Spleen (tissue), 7 donors: Measurements from ENCODE around the gene DAZAP1.

Source experiments
- CTCF ChIP-seq, 11 experiments: fragments of 200-600 bp in 7 of 11; fragments of 450-650 bp in 4 of 11; sonication (generic) in 4 of 11; IDR thresholded peaks in 8 of 11; conservative IDR thresholded peaks in 3 of 11; 1 replicate in 7 of 11; 2 replicates in 4 of 11; pipeline versions ENCODE4 v1.4.0 to v1.8.0; 2016 to 2021; ENCODE audit warnings: antibody characterized with exemption in 11 of 11, inconsistent platforms in 4 of 11, mild to moderate bottlenecking in 1 of 11
- POLR2A ChIP-seq, 3 donors: fragments of 450-650 bp; IDR thresholded peaks; one replicate each; pipeline ENCODE4 v1.5.1; 2017; ENCODE audit warnings: antibody characterized with exemption in 3 of 3, mild to moderate bottlenecking in 1 of 3
- POLR2AphosphoS5 ChIP-seq, 3 donors: sonication (generic); formaldehyde crosslinking; IDR thresholded peaks; one replicate each; pipeline ENCODE4 v1.5.1; 2017; ENCODE audit warnings: antibody characterized with exemption in 3 of 3
- donor health status: DM: no; HTN: no; CAD: no; lungs with moderate emphysema.
- donor health status: DM: no; HTN: no; CAD: no.
- donor health status: DM: no; HTN: no; CAD: no.

GRCh38 chr19:1396768-1397679 lies 10.4 kb upstream of the DAZAP1 start:
- TF ChIP-seq CTCF (IDR thresholded peaks at IDR 0.05 in 8 of 11, conservative IDR thresholded peaks at IDR 0.05 in 3 of 11) = no peak
- no peak for TF ChIP-seq POLR2A (IDR thresholded peaks at IDR 0.05)
- peak in 1 of 3 donors; percentile 44 for TF ChIP-seq POLR2AphosphoS5 (IDR thresholded peaks at IDR 0.05)
